Stromal cell of bone marrow (primary cell): ENCODE measurements around the gene PYGO1.
"Not testable (repeated sequence)": the region's sequence is repeated elsewhere in the genome, so short reads cannot be mapped to it uniquely, and the experiment has no call there.

Source experiments
- DNase-seq: peaks from one replicate; pipeline ENCODE4 v3.0.0-alpha.2; 2012; ENCODE audit warnings: low read depth

The PYGO1 gene

DNA sequence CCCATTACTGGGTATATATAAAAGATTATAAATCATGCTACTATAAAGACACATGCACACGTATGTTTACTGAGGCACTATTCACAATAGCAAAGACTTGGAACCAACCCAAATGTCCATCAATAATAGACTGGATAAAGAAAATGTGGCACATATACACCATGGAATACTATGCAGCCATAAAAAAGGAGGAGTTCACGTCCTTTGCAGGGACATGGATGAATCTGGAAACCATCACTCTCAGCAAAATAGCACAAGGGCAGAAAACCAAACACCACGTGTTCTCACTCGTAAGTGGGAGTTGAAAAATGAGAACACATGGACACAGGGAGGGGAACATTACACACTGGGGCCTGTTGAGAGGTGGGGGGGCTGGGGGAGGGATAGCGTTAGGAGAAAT is 82.7 kb downstream of the PYGO1 start:
- not testable (repeated sequence) for DNase-seq

DNA sequence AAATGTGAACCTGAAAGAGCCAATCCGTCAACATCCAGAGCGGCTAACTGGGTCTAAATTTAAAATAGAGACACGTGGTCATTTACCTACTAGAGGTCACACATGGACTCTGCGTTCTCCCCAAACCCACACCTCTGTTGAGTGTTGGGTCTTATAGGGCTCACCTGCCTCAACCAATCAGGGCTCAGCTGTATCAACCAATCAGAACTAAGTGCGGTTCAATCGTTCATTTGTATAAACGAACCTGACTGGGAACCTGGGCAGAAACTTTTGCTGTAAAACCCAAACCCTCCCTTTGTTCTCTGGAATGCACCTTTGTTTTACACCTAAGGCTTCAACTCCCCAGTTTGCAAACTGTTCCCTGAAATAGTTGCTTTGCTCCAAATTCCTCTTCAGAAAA is 89.0 kb downstream of the PYGO1 start:
- no peak for DNase-seq

DNA sequence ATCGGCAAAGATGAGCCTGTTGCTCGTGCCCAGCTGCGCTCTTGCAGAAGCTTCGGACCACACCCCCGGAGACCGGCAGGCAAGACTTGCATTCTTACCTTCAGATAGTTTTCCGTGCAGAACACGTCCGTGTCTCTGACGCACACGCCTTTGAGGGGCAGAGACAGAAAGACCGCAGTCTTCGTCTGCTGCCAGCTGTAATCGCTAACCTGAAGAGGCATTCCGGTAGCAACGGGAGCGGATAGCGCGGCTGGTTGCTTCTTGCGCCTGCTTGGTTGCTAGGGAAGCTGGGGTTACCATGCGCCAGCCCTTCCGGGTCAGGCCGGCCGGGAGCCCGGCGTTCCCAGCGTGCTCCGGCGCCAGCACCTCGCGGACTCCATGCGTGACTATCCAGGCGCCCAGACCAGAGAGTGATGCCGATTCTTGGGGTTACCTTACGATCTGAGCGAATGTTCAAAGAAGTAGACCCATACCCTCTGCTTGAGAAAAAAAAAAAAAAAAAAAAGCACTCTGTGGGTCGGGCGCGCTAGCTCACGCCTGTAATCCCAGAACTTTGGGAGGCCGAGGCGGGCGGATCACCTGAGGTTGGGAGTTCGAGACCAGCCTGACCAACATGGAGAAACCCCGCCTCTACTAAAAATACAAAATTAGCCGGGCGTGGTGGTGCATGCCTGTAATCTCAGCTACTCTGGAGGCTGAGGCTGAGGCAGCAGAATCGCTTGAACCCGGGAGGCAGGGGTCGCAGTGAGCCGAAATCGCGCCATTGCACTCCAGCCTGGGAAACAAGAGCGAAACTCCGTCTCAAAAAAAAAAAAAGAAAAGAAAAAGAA is 89.8 kb downstream of the PYGO1 start:
- DNase-seq = peak; percentile 74

DNA sequence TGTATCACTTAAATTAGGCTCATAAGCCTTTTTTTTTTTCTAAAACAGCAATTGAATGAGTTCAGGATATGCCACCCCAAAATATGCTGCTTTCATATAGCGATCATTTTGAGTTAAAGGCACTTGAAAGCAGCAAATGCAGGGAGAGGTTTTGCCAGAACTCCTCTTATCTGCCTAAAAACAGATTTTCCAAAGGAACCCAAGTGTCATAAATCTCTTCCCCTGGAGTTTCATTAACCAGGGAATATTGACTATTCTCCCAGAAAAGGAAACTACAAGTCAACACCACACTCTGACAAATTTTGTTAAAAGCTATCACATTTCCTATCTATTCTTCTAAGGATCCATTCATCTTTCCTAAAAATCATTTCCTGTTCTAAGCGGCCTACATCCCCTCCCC is 91.4 kb downstream of the PYGO1 start:
- no peak for DNase-seq

DNA sequence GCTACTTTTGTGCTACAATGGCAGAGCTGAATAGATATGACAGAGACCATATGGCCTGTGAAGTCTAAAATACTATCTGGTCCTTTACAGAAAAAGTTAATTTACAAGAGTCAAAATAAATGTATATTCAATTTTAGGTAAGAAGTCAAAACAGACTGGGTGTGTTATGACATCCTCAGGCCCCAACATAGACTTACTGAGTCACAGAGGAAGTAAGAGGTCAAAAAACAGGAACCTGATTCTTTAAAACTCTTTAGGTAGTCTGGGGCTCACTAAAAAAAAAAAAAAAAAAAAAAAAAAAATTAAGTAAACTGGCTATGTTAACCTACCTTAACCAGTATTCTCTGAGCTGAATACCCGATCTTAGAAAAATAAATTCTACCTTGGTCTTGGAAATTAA is 93.2 kb downstream of the PYGO1 start:
- DNase-seq = no peak

DNA sequence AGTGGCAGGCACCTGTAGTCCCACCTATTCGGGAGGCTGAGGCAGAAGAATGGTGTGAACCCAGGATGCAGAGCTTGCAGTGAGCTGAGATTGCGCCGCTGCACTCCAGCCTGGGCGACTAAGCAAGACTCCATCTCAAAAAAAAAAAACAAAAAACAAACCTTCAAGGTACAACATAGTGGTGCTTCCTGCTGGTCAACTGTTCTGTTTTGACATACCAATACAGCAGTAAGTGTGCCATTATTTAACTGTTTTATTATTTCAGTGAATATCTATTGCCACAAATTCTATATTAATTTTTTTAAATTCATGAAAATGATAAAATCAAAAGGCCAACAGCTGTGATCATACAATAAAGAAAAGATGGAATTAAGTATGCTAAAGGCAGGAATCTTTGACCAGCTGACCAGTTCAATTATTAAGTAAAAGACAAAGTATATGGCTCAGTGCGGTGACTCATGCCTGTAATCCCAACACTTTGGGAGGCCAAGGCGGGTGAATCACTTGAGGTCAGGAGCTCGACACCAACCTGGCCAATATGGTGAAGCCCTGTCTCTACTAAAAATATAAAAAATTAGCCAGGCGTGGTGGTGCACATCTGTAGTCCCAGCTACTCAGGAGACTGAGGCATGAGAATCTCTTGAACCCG is 99.1 kb downstream of the PYGO1 start:
- peak; percentile 25 for DNase-seq
